OCI-LY7 (cell line): Measurements from ENCODE around the gene GNPTG. TPM values are rescaled to one million over a fixed set of nuclear protein-coding genes. Genes with fewer than 3 reads are reported as not detected.

Source experiments
- BruUV-seq: library from RNA; stranded (reverse); fragments of 400-500 nt; replicated peaks from 2 replicates; lab custom pipeline; 2021; lab: Mats Ljungman, UMichigan
- CTCF ChIA-PET: fragments of 300-600 bp; sonication (Branson Sonifier 250); formaldehyde crosslinking; loops from one replicate; lab custom pipeline; 2022; ENCODE audit warnings: antibody characterized with exemption; ENCODE audit not compliant: unreplicated experiment; lab: Charles Lee
- POLR2A ChIA-PET: fragments of 300-600 bp; sonication (Branson Sonifier 250); formaldehyde crosslinking; loops from one replicate; lab custom pipeline; 2022; ENCODE audit warnings: antibody characterized with exemption; lab: Charles Lee
- DNase-seq: peaks from one replicate; pipeline ENCODE4 v3.0.0-alpha.2; 2015; ENCODE audit warnings: low spot score
- H2AFZ ChIP-seq: fragments of 200-600 bp; sonication (generic), shearing (Covaris generic); 2 replicates; pipeline ENCODE4 v1.6.1; 2014; ENCODE audit warnings: mild to moderate bottlenecking, antibody characterized with exemption, low read length, moderate library complexity
- H3K27ac ChIP-seq: fragments of 200-600 bp; sonication (generic); 2 replicates; pipeline ENCODE4 v1.5.1; 2014; ENCODE audit warnings: mixed run types, low read depth, mild to moderate bottlenecking, moderate library complexity, low read length, inconsistent platforms; ENCODE audit not compliant: poor library complexity, severe bottlenecking
- H3K36me3 ChIP-seq: fragments of 200-600 bp; sonication (generic); 2 replicates; pipeline ENCODE4 v1.6.1; 2014; ENCODE audit warnings: mild to moderate bottlenecking, antibody characterized with exemption, low read length, moderate library complexity, mixed read lengths; ENCODE audit not compliant: insufficient read depth
- H3K4me1 ChIP-seq: fragments of 200-600 bp; sonication (generic); 2 replicates; pipeline ENCODE4 v1.5.1; 2014; ENCODE audit warnings: mild to moderate bottlenecking, low read length; ENCODE audit not compliant: insufficient read depth, poor library complexity, severe bottlenecking
- H3K4me2 ChIP-seq: fragments of 200-600 bp; sonication (generic); 2 replicates; pipeline ENCODE4 v1.6.1; 2014; ENCODE audit warnings: mild to moderate bottlenecking, low read length
- H3K4me3 ChIP-seq: fragments of 200-600 bp; sonication (generic); 2 replicates; pipeline ENCODE4 v1.5.1; 2014; ENCODE audit warnings: mild to moderate bottlenecking, low read depth, low read length; ENCODE audit not compliant: poor library complexity, severe bottlenecking
- H3K79me2 ChIP-seq: fragments of 200-600 bp; sonication (generic); 2 replicates; pipeline ENCODE4 v1.6.1; 2016; ENCODE audit warnings: low read depth, mild to moderate bottlenecking, low read length, moderate library complexity, mixed read lengths; ENCODE audit not compliant: insufficient read depth
- H3K9me2 ChIP-seq: fragments of 200-600 bp; sonication (generic); 2 replicates; pipeline ENCODE4 v1.6.1; 2016; ENCODE audit warnings: mild to moderate bottlenecking, low read length, mixed read lengths; ENCODE audit not compliant: insufficient read depth
- H3K9me3 ChIP-seq: fragments of 200-600 bp; sonication (generic); 2 replicates; pipeline ENCODE4 v1.6.1; 2014; ENCODE audit warnings: mild to moderate bottlenecking, mixed run types, low read length, mixed read lengths
- H4K20me1 ChIP-seq: fragments of 200-600 bp; sonication (generic); 2 replicates; pipeline ENCODE4 v1.6.1; 2014; ENCODE audit warnings: mild to moderate bottlenecking, antibody characterized with exemption, low read length, moderate library complexity, mixed read lengths; ENCODE audit not compliant: insufficient read depth
- EZH2phosphoT487 ChIP-seq: fragments of 200-600 bp; sonication (generic); IDR thresholded peaks from 2 replicates; pipeline ENCODE4 v1.6.1; 2018; ENCODE audit warnings: low read depth, borderline replicate concordance, mild to moderate bottlenecking, mixed run types, antibody characterized with exemption, low read length, moderate library complexity, mixed read lengths
- intact Hi-C: fragments of 100-400 bp; cut with micrococcal nuclease; formaldehyde crosslinking; loops from one replicate; pipeline ENCODE4 v1.10.0; 2022; ENCODE audit not compliant: unreplicated experiment
- total RNA-seq, 2 experiments: library from RNA; depleted of rRNA in 1 of 2; stranded (reverse); fragments of >200 nt in 1 of 2; shearing (Covaris generic) in 1 of 2; gene quantifications; 2 replicates each; pipeline ENCODE4 v1.2.3, GENCODE V29; 2014 to 2022
- TF ChIP-seq, protein P1 (sequence below): fragments of 200-600 bp; sonication (generic); conservative IDR thresholded peaks from 2 replicates; pipeline ENCODE4 v1.5.1; 2014; ENCODE audit warnings: mild to moderate bottlenecking, antibody characterized with exemption, low read length, moderate library complexity, mixed read lengths

GNPTG gene
- total RNA-seq, 2 experiments from 2014 or later: 21.3 to 24.1 TPM

DNA sequence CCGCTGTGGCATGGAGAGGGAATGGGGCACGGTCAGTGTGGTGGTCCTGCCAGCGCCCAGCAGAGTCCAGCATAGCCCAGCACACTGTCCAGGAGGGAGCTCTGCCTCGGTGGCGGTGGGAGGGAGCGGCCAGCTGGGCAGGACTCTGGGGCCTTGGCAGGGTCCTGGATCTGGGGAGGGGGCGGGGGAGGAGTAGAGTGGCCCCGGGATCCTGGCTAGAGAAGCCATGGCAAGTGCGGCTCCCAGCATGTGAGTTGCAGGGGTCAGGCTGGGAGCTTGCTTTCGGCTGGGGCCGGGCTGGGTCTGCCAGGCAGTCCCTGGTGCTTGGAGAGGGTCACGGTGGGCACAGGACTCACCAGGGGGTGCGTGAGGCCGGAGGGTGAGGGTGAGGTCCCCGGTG lies 3.9 kb downstream of the GNPTG start:
- no peak for DNase-seq
- TF ChIP-seq, protein P1, sequence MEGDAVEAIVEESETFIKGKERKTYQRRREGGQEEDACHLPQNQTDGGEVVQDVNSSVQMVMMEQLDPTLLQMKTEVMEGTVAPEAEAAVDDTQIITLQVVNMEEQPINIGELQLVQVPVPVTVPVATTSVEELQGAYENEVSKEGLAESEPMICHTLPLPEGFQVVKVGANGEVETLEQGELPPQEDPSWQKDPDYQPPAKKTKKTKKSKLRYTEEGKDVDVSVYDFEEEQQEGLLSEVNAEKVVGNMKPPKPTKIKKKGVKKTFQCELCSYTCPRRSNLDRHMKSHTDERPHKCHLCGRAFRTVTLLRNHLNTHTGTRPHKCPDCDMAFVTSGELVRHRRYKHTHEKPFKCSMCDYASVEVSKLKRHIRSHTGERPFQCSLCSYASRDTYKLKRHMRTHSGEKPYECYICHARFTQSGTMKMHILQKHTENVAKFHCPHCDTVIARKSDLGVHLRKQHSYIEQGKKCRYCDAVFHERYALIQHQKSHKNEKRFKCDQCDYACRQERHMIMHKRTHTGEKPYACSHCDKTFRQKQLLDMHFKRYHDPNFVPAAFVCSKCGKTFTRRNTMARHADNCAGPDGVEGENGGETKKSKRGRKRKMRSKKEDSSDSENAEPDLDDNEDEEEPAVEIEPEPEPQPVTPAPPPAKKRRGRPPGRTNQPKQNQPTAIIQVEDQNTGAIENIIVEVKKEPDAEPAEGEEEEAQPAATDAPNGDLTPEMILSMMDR: no peak
- no peak for TF ChIP-seq EZH2phosphoT487
- Histone ChIP-seq H3K27ac (no peak overlapping the region), H3K79me2 (peaks cover 15% of the 10 kb centered on the region), H3K9me3 (no peaks in the 10 kb centered on the region), H3K4me2 (no peak overlapping the region), H3K9me2 (no peaks in the 10 kb centered on the region), H3K4me3 (no peak overlapping the region), H3K36me3 (peaks cover 8% of the 10 kb centered on the region; the same call in 1 of the 2 replicates), H3K4me1 (peaks cover 12% of the 10 kb centered on the region), H2AFZ (no peak overlapping the region), H4K20me1 (no peaks in the 10 kb centered on the region)
- ChIA-PET CTCF (no interaction called here), POLR2A (no interaction called here)
- BruUV-seq: no TSS peak
- intact Hi-C loops: no loop called here

DNA sequence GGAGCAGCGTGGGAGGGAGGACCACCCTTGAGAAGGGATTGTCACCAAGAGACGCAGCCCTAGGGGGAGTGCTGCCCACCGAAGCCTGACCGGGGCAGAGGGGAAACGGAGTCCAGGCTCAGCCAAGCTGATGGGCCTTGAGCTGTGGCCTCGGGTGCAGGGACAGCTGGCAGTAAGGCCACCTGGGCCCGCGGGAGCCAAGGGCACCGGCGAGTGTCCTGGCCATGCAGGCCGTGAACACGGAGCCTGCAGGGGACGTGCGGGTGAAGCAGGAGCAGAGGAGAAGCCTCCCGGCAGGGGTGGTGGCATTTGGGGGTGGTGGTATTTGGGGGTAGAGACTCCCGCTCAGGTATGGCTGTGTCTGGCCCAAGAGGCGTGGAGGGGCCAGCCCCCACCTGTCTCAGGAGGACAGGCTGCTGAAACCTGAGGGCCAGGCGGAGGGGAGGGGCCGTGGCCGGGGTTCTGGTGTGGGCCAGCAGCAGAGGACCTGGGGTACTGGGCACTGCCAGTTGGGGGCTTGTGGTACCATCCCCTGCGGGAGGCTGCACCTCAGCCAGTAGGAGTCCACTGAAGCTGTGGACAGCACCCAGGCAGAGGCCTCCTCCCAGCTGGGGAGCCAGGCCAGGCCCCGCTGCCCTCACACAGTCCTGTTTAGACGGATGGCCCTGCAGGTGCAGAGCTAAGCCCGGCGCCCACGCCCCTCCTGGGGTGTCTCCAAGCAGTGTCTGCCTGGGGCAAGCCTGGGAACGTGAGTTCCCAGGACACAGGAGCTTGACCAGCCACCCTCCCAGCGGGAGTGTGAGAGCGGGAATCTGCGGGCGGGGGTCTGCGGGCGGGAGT lies 4.5 kb downstream of the GNPTG start:
- no peaks in the 10 kb centered on the region for H4K20me1 ChIP-seq
- POLR2A ChIA-PET: no interaction called here
- H3K36me3 ChIP-seq: peaks cover 15% of the 10 kb centered on the region; the same call in 1 of the 2 replicates
- DNase-seq: no peak
- CTCF ChIA-PET: no interaction called here
- no peaks in the 10 kb centered on the region for H3K9me3 ChIP-seq
- intact Hi-C loops: no loop called here
- no TSS peak for BruUV-seq
- peaks cover 5% of the 10 kb centered on the region for H3K4me1 ChIP-seq
- no peak overlapping the region for H3K4me2 ChIP-seq
- H3K79me2 ChIP-seq: peaks cover 10% of the 10 kb centered on the region
- no peak overlapping the region for H2AFZ ChIP-seq
- no peak overlapping the region for H3K4me3 ChIP-seq
- H3K27ac ChIP-seq: no peak overlapping the region
- TF ChIP-seq, protein P1: no peak
- TF ChIP-seq EZH2phosphoT487: no peak
- H3K9me2 ChIP-seq: no peaks in the 10 kb centered on the region
